OCI-M2 (cell line): Measurements from ENCODE around the gene ZP4.
"Not testable (repeated sequence)": the region's sequence is repeated elsewhere in the genome, so short reads cannot be mapped to it uniquely, and the experiment has no call there.

Experiments used
- DNase-seq: peaks from one replicate; lab custom pipeline; 2025; ENCODE audit not compliant: unreplicated experiment; lab: John Stamatoyannopoulos, UW

The ZP4 gene

DNA sequence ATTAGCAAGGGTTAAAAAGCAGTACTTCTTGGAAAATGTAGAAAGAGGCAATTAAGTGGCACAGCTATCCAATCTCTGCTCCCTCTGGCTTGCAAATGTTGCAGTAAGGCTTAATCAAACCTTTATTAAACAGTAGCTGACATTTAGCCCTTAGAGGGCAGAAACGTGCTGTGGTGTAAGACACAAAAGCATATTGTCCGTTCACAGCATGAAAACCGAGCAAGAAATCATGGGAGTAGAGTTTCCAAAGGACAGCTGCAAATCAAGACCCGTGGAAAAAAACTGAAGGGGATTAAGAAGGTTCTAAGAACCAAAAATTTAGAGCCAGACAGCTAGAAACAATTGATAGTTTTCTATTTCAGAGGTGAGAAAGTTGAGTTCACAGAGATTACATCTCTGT, 13.1 kb downstream of the ZP4 start:
- DNase-seq: no peak

DNA sequence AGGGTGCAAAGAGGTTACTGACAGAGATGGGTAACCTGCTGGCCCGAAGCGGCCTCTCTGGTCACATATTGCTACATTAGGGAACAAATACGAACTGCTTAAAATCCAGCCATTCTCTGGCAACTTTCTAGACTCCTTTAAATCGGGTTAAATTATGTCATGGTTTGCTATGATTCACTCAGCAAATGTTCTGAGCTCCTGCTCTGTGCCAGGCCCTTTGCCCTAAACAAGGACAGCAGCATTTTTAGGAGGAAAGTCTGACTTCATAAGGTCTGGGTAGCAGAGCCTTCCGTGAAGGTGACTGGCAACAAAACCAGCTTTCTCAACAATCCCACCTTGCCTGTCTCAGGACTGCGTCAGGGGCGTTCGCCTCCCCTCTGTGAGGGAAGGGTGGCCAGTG, 15.4 kb downstream of the ZP4 start:
- no peak for DNase-seq

DNA sequence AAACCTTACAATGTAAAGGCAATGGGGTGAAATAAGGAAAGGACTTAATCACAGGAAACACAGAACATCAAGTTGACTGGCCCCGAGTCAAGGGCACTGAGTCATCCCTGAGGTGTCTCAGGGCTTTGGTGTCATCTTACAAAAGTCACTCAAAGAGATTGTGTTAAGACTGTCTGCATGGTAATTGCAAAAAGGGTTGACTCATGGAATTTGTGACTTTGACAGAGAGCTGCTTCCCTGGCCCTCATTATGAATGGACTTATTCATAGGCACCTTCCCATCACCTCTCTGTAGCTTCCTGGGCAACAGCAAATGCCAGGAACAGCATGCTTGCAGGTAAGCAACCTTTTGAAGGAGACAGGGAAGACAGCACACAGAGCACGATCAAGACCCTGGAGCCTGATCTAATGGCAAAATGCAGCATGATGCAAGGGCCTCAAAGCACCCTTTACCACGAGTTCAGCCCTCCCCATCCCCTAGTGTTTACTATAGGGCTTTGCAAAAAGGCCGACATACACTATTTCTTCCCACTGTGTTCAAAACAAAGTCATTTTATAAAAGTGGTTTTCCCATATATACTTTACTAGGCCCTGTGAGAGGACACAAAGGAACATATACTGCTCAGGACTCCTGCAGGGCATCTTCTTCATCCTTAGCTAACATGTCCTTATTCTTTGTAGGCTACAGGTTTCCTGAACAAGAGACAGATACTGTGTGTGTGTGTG, 17.1 kb downstream of the ZP4 start:
- no peak for DNase-seq

DNA sequence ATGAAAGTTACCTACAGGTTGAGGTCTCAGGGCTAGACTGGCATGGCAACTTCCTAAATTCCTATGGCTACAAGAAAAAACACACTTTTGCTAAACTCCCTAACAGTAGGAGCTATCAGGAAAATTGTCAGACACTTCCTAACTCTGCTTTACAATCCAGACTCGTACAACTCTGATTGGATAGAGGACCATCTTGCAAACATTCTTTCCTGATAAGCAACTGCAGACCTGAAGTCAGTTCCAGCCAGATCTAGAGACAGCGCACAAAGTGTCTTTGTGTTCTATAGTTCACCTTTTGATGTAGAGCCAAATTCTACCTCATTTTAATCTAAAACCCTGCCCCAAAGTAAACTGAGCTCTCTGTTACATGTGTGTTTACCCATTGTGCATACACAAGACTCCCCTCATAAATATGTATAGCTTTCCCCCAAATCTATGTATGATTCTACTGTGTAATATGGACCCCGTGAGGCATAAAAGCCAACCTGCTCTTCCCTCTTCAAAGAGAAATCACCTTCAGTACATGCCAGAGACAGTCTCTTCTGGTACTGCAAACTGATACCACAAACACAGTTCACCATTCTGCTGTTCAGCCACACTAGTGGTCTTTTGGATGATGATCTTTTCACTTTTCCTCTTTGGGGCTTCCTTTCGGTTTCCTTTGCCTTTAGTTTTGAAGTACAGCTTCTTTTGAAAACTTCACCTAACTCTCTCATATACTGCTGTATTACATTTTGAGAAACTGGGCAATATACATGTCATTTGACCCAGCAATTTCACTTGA, 21.7 kb downstream of the ZP4 start:
- DNase-seq: no peak

DNA sequence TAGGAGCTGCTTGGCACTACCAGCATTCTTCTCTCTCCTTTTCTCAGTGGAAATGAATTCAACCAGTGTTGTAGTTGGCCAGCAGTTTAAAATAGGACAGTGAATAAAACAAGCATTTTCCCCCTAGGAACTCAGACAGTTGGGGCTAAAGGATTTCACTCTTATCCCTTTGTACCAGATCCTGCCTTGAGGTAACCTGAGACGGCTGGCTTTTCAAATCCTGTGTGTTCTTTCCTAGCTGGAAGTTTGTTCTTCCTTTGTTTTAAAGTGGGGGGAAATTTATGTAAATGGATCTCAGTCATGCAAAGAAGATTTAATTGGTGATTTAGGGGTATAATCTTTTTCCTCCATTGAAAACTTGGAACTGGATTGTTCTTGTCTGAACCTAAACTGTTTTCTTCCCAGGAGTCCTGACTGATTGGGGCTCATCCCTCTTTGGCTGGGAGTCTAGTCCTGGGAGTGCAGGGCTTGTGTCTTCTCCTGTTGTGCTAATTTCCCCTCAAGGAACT, 23.3 kb downstream of the ZP4 start:
- DNase-seq: no peak

DNA sequence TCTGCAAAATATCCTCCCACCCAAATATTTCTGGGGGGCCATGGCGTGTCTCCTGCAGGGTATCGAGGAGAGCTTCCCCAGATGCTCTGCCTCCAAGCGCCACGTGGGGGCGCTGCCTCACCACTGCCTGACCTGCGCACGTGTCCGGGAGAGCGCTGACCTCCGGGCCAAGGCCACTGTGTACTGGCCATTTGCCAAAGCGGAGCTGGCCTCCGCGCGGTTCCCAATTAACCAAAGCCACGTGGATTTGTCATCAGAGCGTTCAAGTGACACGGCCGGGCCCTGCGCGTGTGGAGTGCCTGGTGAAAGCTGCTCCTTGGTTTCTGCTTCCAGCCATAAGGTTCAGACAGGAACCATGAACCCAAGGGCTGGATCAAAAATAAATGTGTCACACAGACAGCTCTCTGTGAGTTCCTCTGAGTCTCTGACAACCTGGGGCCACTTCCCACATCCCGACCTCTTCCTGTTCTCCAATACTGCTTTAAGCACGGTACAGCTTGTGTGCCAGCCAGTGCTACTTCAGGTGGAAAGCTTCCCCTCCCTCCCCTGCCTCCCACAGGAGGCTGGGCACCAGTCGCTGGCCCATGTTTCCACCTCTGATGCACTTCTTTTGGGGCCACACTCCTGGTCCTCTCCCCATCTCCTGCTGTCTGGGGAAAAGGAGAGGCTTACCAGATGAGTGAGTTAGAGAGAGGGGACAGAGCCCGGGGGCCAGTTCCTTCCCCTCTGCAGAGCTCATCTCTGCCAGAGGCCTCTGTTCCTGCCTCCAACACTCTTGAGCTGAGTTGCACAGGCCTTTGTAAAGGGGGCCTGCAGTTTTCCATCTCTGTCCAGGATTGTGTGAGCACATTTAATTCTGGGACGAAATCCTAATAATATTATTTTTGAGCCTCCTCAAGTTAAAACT, 26.1 kb downstream of the ZP4 start:
- no peak for DNase-seq

DNA sequence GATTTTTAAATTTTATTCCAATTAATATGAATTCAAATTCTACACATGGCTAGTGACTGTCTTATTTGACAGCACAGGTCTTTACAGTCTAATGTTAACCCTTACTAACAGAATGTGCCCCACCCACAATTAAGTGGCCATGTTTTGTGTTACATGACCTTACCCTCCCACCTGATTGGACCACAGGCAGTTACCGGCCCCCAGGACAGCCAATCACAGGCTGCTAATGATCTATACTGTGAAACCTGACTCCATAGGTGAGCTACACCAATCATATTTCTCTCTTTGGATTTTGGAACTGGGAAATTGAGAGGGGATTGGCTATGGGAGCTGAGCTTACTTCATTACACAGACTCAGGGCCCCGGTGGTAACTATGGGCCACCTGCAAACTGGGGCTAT, 27.5 kb downstream of the ZP4 start:
- no peak for DNase-seq

DNA sequence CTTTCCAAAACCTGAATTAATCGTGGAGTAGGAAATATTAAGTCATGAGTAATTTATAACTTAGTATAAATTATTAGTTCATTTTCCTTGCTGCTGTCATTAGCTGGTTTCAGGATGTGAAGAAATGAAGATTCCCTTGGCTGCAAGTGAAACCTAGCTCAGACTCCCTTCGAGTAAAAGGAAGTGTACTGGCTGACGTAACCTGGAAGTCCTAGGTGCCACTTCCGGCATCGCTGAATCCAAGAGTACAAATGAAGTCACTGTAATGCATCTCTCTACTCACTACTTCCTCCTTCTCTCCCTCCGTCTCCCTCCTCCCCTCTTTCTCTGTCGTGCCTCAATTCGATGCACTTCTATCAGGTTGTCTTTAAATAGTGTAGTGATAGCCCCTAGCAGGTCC, 28.8 kb downstream of the ZP4 start:
- DNase-seq: no peak

DNA sequence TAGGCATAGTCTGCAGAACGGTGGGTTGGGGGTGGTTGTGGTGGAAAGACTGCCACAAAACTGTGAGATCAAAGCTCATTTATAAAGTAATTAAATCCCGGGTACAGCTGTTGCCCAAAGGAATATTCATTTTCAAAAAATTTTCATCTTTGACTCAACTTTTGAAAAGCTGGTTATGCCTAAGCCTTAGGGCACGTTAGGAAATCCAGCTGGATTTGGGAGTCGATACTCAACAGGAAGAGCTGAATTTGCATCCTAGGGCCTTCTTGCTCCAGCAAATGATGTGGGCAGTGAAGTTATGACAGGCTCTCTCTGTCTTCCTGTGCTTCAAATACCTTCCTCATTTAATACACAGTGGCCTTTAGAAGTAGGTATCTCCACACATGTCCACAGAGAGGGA, 31.7 kb downstream of the ZP4 start:
- no peak for DNase-seq

DNA sequence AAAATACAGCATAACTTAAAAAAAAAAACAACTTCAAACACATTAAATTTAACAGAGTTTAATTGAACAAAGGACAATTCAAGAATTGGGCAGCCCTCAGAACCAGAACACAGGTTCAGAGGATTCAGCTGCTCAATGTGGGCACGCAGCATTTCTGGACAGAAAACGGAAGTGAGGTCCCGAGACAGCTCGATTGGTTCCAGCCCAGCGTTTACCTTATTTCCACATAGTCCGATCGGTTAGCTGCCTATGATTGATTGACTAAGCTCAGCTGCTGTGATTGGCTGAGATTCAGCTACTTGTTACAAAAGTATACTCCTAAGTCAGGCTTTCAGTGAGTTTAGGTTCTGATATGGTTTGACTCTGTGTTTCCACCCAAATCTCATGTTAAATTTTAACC, 33.3 kb downstream of the ZP4 start:
- DNase-seq: no peak

DNA sequence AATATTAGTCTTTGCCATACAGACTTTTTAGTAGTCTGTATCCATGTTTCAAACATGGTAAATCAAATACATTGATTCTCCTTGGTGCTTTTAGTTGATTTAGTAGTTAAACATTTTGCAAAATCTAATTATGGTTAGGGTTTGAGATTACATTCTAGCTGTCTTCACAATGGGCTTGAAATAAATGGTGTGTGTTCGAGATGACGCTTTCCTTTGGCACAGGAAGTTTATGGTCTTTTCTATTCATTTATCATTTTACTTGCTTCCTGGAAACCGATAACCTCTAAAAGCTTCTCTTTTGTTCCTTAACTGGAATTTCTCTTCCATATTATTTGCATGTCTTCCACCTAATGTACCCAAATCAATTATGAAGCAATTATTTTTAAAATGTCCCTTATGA, 38.4 kb downstream of the ZP4 start:
- no peak for DNase-seq

DNA sequence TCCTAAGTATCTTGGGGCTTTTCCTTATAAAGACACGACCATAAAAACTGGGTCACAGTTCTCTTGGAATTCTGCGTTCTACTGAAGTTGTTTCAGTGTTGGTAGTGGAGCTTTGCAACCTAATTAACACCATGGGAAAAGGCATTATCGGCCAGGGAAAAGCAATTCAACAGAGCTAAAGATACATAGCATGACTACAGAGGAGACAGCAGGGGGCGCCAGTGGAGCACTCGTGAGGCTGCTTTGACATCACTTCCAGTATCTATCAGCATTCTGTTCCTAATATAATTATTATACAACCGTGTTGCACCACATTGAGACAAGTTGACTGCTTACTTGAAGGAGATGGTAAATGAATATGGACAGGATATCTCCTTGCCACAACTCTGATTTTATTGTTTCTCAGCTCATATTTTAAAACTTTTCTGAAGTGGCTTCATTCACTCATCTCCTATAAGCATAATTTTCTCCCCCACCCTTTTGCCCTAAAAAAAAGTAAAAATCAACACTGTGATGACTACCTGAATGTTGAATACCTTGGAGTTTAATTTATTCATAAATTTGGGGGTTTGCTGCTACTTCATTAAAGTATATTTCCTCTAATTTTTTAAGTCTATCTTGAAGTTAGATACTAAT, 39.4 kb downstream of the ZP4 start:
- no peak for DNase-seq

DNA sequence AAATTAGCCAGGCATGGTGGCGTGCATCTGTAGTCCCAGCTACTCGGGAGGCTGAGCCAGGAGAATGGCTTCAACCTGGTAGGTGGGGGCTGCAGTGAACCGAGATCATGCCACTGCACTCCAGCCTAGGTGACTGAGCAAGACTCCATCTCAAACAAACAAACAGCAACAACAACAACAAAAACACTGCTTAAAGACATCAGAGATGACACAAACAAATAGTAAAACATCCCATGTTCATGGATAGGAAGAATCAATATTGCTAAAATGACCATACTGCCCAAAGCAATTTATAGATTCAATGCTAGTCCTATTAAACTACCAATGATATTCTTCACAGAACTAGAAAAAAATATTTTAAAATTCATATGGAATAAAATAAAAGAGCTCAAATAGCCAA, 47.2 kb downstream of the ZP4 start:
- not testable (repeated sequence) for DNase-seq

DNA sequence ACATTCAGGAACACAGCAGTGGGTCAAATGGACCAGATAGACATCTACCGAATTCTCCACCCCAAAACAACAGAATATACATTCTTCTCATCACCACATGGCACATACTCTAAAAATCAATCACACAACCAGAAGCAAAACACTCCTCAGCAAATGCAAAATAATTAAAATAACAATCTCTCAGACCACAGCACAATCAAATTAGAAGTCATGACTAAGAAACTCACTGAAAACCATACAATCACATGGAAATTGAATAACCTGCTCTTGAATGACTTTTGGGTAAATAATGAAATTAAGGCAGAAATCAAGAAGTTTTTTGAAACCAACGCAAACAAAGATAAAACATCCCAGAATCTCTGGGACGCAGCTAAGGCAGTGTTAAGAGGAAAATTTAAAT, 49.2 kb downstream of the ZP4 start:
- no peak for DNase-seq

DNA sequence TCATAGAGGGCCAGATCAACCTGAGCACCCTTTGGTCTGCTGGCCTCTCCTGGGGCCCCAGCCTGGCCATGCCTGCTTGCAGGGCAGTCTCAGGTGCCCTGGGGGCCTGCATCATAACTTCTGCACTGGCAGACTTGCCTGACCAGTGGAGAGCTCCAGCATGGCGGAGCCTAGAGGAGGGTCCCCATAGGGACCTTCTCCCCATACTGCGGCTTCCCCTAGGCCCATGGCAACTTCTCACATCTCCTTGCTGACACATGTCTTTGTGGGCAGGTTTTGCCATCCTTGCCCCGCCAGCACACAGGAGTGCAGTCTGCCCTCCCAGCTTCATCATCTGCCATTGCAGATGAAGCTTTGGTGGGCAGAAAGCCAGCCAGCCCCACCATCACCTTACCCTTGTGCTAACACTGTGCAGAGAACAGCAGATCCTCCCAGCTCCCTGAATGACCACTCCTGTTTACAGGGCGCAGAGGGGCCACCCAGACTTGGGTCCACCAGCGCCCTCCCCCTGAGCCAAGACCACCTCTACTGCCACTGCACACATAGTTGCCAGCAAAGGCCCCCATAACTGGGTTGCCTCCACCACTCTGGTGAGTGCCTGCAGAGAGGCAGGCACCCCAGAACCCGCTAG, 51.7 kb downstream of the ZP4 start:
- DNase-seq: no peak

DNA sequence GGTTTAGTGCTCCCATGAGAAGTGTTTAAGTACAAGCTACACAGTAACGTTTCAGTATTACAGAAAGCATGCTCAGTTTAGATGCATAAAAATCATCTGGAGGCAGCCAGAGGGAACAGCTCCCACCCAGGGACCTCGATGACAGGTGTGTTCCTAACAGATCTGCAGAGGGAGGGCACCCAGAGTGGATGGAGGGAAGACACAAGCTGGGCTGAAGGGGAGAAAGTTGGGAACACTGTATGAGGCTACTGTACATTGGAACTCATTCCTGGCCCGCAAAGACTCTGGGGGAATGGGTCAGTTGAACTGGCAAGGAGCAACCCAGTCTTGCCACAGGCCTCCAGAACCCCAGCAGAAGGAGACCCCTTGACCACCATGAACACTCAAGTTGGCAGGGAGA, 52.4 kb downstream of the ZP4 start:
- DNase-seq: no peak

DNA sequence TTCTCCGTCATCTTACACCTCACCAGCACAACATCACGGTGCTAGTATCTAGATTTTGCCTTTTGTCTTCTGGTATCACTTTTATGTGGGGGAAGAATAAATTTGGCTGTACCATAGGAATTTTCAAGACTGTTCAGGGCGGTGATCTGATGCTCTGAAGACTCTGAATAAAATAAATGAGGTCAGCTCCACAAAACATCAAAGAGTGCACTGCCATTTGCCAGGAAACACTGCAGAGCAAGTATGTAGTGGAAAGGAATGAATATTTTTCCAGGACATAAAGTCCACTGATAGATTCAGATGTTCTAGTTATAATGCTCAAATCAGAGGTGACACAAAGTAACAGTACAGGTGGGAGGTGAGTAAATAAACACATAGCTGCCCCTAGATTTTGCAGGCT, 56.3 kb downstream of the ZP4 start:
- no peak for DNase-seq

DNA sequence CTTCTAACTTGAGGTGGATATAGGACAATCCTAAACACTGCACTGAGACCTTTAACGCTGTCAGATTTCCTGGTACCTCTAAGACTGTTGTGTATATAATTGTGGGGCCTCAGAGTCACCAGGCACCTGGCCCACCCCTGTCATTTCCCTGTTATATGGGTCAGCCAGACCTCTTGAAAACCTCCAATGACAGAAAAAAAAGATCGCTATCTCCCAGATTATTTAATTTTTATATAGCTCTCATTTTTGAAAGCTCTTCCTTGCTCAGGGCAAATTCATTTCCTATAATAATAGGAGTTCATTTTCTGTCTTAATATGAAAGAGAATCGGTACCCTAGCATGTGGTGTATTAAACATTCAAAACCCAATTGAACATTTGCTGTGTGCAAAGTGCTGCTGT, 56.7 kb downstream of the ZP4 start:
- DNase-seq: no peak

DNA sequence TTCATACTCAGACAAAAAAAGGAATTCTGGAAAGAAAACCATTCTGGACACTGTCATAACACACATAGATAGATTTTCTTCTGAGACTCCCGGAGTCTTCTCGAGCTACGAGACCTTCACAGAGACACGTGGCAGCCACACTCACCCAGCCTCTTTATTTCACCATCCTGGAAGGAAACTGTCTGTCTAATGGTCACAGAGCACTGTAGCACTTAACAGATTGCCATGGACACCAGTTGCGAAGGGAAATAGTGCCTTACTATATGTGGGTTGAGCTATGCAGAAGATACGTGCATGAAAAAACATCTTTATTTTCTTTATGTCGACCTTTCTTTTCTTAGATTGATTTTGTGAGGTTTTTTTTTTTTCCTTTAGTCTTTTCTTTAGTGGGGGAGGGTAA, 57.9 kb downstream of the ZP4 start:
- DNase-seq: no peak
